ENCODE data around the gene RXRG. TPM values are rescaled to one million over a fixed set of nuclear protein-coding genes. Genes with fewer than 3 reads are reported as not detected.
"Not testable (repeated sequence)": the region's sequence is repeated elsewhere in the genome, so short reads cannot be mapped to it uniquely, and the experiment has no call there.

The RXRG gene
- total RNA-seq: not detected in 2 replicates

GRCh38 chr1:165444897-165445370, at the start of gene RXRG:
Gene RXRG (minus strand): TSS chr1:165445126. CDS start chr1:165444893, 233 bp downstream.
- DNase-seq (ENCODE audit: low read depth in 2 of 2): peak; percentile 1 to 19

- DNase-seq (ENCODE audit: low read depth in 2 of 2): no peak
Observed at GRCh38 chr1:165492845-165493373, 48.0 kb upstream of the RXRG start.

- DNase-seq (ENCODE audit: low read depth in 2 of 2): no peak
Observed at GRCh38 chr1:165490175-165490574, 45.2 kb upstream of the RXRG start.

GRCh38 chr1:165487921-165488320, 43.0 kb upstream of the RXRG start:
- no peak for DNase-seq (ENCODE audit: low read depth in 2 of 2)

- no peak for DNase-seq (ENCODE audit: low read depth in 2 of 2)
Observed at GRCh38 chr1:165486663-165487062, 41.7 kb upstream of the RXRG start.

- no peak for DNase-seq (ENCODE audit: low read depth in 2 of 2)
Observed at GRCh38 chr1:165485716-165486115, 40.8 kb upstream of the RXRG start.

GRCh38 chr1:165484532-165484931, 39.6 kb upstream of the RXRG start:
- DNase-seq (ENCODE audit: low read depth in 2 of 2): no peak

- DNase-seq (ENCODE audit: low read depth in 2 of 2): no peak
Observed at GRCh38 chr1:165483412-165483811, 38.5 kb upstream of the RXRG start.

GRCh38 chr1:165481820-165482532, 37.0 kb upstream of the RXRG start:
- DNase-seq (ENCODE audit: low read depth in 2 of 2): peak in 1 of 2 donors; percentile 74

- DNase-seq (ENCODE audit: low read depth in 2 of 2): no peak
Observed at GRCh38 chr1:165476776-165477175, 31.9 kb upstream of the RXRG start.

GRCh38 chr1:165474196-165474595, 29.3 kb upstream of the RXRG start:
- no peak for DNase-seq (ENCODE audit: low read depth in 2 of 2)

- DNase-seq (ENCODE audit: low read depth in 2 of 2): no peak
Observed at GRCh38 chr1:165473081-165473480, 28.2 kb upstream of the RXRG start.

GRCh38 chr1:165468726-165469249, 23.9 kb upstream of the RXRG start:
- no peak for DNase-seq (ENCODE audit: low read depth in 2 of 2)

- DNase-seq (ENCODE audit: low read depth in 2 of 2): no peak
Observed at GRCh38 chr1:165468253-165468652, 23.3 kb upstream of the RXRG start.

GRCh38 chr1:165467706-165468105, 22.8 kb upstream of the RXRG start:
- no peak for DNase-seq (ENCODE audit: low read depth in 2 of 2)

- no peak for DNase-seq (ENCODE audit: low read depth in 2 of 2)
Observed at GRCh38 chr1:165463978-165464377, 19.1 kb upstream of the RXRG start.

- DNase-seq (ENCODE audit: low read depth in 2 of 2): not testable (repeated sequence)
Observed at GRCh38 chr1:165459683-165460082, 14.8 kb upstream of the RXRG start.

- DNase-seq (ENCODE audit: low read depth in 2 of 2): no peak
Observed at GRCh38 chr1:165456861-165457260, 11.9 kb upstream of the RXRG start.

GRCh38 chr1:165456114-165456513, 11.2 kb upstream of the RXRG start:
- DNase-seq (ENCODE audit: low read depth in 2 of 2): no peak

- DNase-seq (ENCODE audit: low read depth in 2 of 2): no peak
Observed at GRCh38 chr1:165455111-165455510, 10.2 kb upstream of the RXRG start.

GRCh38 chr1:165454091-165454610, 9.2 kb upstream of the RXRG start:
- no peak for DNase-seq (ENCODE audit: low read depth in 2 of 2)

GRCh38 chr1:165452336-165453130, 7.6 kb upstream of the RXRG start:
- no peak for DNase-seq (ENCODE audit: low read depth in 2 of 2)

All from lung microvascular endothelial cell (primary cell).